ENCODE results near the gene SLC30A2.

GRCh38 chr1:26029054-26029863 lies 16.7 kb downstream of the SLC30A2 start:
- TF ChIP-seq CTCF (IDR thresholded peaks at IDR 0.05; ENCODE audit: low read depth, low read length) (no peak), EZH2phosphoT487 (IDR thresholded peaks at IDR 0.05; ENCODE audit: low read depth) (no peak)

Measured in OCI-LY3 (cell line).